ENCODE results near the gene TMEM134.
"Not testable (repeated sequence)": the region's sequence is repeated elsewhere in the genome, so short reads cannot be mapped to it uniquely, and the experiment has no call there.

Gene TMEM134, protein sequence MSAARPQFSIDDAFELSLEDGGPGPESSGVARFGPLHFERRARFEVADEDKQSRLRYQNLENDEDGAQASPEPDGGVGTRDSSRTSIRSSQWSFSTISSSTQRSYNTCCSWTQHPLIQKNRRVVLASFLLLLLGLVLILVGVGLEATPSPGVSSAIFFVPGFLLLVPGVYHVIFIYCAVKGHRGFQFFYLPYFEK

DNA sequence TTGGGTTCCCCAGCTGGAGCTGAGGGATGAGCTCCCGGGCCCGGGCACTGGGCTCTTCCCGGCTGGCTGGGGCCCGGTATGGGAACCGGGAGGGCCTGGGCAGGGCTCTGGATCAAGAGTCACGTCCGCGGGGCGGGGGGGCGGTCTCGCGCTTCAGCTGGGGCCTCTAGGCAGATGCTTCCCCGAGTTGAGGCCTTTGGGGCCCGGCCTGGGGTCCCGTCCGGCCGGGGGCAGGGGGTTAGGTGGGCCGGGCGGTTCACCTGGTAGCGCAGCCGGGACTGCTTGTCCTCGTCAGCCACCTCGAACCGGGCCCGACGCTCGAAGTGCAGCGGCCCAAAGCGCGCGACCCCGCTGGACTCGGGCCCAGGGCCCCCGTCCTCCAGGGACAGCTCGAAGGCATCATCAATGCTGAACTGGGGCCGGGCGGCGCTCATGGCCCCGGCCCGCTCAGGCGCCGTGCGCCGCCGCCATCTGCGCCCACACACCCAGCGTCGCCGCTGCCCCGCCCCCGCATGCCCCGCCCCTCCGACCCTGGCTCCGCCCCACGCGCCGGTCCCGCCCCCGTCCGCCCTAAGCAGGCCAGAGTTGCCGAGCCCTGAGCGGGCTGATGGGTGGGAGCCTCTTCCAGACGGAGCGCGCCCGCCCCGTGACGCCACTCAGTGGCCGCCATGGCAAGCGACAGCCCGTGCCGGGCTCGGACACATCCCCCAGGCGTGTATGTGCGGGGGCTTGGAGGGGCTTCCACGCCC lies at the start of gene TMEM134:
TMEM134 (minus strand) TSS at position 493 of the 749 bp plus-strand sequence; CDS start at position 434, 59 bp downstream.
- peak; percentile 94 for DNase-seq (ENCODE audit: low spot score)

GRCh38 chr11:67517784-67518552 lies 48.9 kb upstream of the TMEM134 start:
- no peak for DNase-seq (ENCODE audit: low spot score)

GRCh38 chr11:67516806-67517205 lies 47.8 kb upstream of the TMEM134 start:
- DNase-seq (ENCODE audit: low spot score) = no peak

GRCh38 chr11:67514116-67514515 lies 45.1 kb upstream of the TMEM134 start:
- DNase-seq (ENCODE audit: low spot score) = no peak

- DNase-seq (ENCODE audit: low spot score) = not testable (repeated sequence)
Measured at GRCh38 chr11:67511558-67511957, 42.5 kb upstream of the TMEM134 start.

DNA sequence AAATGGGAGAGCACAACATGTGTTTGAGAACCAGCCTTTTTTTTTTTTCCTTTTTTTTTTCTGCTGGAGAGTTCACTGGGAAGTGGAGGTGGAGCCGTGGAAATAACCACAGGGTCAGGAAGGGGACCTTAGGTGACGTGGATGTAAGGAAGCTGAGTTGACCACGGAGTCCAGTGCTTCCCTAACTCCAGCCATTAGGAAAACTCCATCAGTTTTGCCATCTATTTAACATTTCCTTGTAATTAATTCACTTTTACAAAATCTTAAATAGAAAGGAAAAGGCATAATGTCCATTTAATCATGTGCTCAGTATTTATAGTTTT lies 40.9 kb upstream of the TMEM134 start:
- no peak for DNase-seq (ENCODE audit: low spot score)

- DNase-seq (ENCODE audit: low spot score) = peak; percentile 99
Measured at GRCh38 chr11:67508486-67509121, 39.6 kb upstream of the TMEM134 start.

DNA sequence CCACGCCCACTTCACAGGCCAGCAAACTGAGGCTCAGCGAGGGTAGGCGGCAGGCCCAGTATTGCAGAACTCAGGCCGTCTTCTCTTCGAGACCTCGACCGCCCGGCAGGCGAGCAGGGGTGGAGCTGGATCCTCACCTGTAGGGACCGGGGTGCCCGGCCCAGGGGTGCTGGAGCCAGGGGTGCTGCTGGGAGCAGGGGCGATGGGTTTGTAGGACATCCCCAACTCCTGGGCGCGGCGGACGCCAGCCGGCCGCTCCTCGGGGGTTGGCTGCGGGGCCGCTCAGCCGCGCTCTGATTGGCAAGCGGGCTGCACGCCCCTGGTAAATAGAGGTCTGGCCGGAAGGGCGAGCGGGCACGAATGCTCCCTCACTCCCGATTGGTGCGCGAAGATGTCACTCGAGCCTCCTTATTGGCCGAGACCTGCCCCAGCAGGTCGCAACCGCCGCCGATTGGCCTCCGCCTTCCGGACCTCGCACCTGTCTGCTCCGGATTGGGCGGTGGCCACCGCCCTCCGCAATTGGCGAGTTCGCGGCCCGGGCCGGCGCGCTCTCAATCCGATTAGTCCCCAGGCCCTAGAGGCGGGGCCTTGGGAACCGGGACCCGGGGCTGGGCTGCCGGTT lies 38.9 kb upstream of the TMEM134 start, which contains the start of gene CDK2AP2:
CDK2AP2 (minus strand) TSS at position 299 of the 622 bp plus-strand sequence; CDS start at position 219, 80 bp downstream.
- peak; percentile 100 for DNase-seq (ENCODE audit: low spot score)

- DNase-seq (ENCODE audit: low spot score) = peak; percentile 52
Measured at GRCh38 chr11:67507242-67507863, 38.3 kb upstream of the TMEM134 start.

- DNase-seq (ENCODE audit: low spot score) = no peak
Measured at GRCh38 chr11:67506426-67507051, 37.5 kb upstream of the TMEM134 start.

DNA sequence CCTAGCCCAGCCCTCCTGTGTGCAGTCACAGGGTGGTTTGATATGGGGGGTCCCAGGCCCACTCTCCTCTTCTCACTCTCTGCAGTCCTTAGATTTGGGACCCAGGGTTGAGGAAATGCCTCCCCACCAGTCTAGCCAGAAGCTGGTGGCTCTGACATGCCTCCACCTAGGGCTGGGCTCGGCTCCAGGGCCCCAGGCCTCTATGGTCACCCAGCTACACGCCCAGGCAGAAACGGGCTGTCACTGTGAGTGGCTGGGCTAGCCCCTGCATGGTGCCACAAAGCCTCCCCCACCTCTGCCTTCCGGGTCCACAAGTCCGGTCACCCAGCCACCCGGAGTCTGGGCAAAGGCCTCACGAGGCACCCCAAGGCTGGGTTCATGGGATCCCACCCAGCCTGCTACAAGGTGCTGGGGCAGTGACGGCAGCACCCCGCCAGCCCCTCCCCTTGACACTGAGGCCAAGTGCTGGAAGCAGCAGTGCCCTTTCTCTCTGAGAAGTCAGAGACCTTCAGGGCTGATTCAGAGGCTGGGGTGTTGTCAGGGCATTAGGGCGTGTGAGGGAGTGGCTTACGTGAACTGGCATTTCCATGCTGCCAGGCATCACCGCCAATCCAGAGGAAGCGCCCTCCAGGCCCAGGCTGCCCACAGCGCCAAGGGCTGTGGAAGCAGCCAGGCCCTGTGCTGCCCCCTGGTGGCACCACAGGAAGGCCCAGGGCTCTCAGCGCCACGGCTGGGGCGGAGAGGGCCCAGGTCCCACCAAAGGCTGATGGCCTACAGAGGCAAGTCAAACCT lies 36.8 kb upstream of the TMEM134 start:
- DNase-seq (ENCODE audit: low spot score) = peak; percentile 92

DNA sequence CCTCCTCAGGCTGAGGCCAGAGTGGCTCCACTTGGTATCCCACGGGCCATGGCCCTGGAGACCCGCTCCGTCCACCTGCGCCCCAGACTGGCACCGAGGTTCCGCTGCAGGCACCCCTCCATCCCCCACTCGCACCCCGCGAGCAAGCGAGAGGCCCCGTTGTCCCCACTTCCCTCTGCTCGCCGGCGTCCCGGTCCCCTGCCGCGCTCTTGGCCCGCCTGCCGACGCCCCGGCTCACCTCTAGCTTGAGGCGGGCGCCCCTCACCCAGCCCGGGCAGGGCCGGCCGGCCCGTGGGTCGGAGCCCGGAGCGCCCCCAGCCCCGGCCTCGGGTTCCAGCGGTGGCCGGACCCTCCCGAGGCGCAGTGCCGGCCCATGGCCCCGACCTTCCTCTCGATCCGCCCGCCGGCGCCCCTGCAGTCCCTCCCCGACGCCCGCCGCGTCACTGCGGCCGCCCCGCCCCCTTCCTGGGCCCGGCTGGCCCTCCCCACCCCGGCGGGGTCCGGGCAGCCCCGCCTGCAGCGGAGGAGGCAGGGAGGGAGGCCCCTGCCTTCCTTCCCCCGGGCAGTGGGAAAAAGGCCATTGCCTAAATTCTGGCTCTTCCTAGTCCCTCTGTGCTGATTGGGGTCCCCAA lies 36.0 kb upstream of the TMEM134 start, which contains the start of gene PITPNM1:
PITPNM1 (minus strand) TSS at position 414 of the 632 bp plus-strand sequence. CDS start 1,183 bp downstream, outside the sequence.
- DNase-seq (ENCODE audit: low spot score) = peak; percentile 72

- DNase-seq (ENCODE audit: low spot score) = peak; percentile 64
Measured at GRCh38 chr11:67504005-67504949, 35.2 kb upstream of the TMEM134 start.

GRCh38 chr11:67503119-67504004 lies 34.3 kb upstream of the TMEM134 start:
- no peak for DNase-seq (ENCODE audit: low spot score)

- no peak for DNase-seq (ENCODE audit: low spot score)
Measured at GRCh38 chr11:67502328-67502979, 33.4 kb upstream of the TMEM134 start.

DNA sequence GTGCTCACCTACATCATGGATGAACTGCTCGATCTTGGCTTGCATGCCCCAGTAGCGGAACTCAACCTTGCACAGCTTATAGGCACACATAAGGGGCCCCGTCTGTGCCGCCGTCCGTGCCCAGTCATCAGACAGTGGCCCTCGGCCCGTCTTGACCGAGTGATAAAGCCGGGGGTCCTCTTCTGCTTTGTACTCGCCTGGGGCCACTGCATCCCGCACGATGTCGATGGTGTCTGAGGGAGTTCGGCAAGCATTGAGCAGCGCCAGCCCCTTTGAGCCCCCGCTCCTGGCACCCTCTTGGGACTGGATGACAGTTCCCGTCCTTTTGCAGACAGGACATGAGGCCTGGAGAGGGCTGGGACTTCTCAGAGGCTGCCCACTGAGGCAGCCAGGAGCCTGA lies 32.8 kb upstream of the TMEM134 start:
- DNase-seq (ENCODE audit: low spot score) = no peak
